ENCODE results near the gene MACROD1. TPM values are rescaled to one million over a fixed set of nuclear protein-coding genes. Genes with fewer than 3 reads are reported as not detected.

The MACROD1 gene
- total RNA-seq, 1 experiment from 2014 or later = 26.3 TPM

Other genes starting within 250 kb of the MACROD1 start
- gene RCOR2, start 248.9 kb downstream of the MACROD1 start, total RNA-seq (2014; rRNA removed; shearing (Covaris generic)) = 17.2 and 17.9 TPM in 2 replicates
- 25.2 and 28.6 TPM in 2 replicates for gene NAA40, start 227.1 kb downstream of the MACROD1 start, total RNA-seq (2014; rRNA removed; shearing (Covaris generic))
- gene COX8A, start 191.5 kb downstream of the MACROD1 start, total RNA-seq (2014; rRNA removed; shearing (Covaris generic)) = 597 and 702 TPM in 2 replicates
- 79.4 and 80.8 TPM in 2 replicates for gene OTUB1, start 179.7 kb downstream of the MACROD1 start, total RNA-seq (2014; rRNA removed; shearing (Covaris generic))
- 0.76 and 1.4 TPM in 2 replicates for gene FLRT1, start 130.2 kb downstream of the MACROD1 start, total RNA-seq (2014; rRNA removed; shearing (Covaris generic))
- gene STIP1, start 20.1 kb upstream of the MACROD1 start, total RNA-seq (2014; rRNA removed; shearing (Covaris generic)) = 283 and 302 TPM in 2 replicates
- gene FERMT3, start 40.6 kb upstream of the MACROD1 start, total RNA-seq (2014; rRNA removed; shearing (Covaris generic)) = 4.9 and 8.6 TPM in 2 replicates
- 18.6 and 24.9 TPM in 2 replicates for gene TRPT1, start 60.1 kb upstream of the MACROD1 start, total RNA-seq (2014; rRNA removed; shearing (Covaris generic))
- 20.7 and 21.1 TPM in 2 replicates for gene NUDT22, start 60.2 kb upstream of the MACROD1 start, total RNA-seq (2014; rRNA removed; shearing (Covaris generic))
- 2.0 and 5.3 TPM in 2 replicates for gene DNAJC4, start 64.4 kb upstream of the MACROD1 start, total RNA-seq (2014; rRNA removed; shearing (Covaris generic))
- 26.4 and 27.8 TPM in 2 replicates for gene VEGFB, start 68.5 kb upstream of the MACROD1 start, total RNA-seq (2014; rRNA removed; shearing (Covaris generic))
- gene FKBP2, start 75.0 kb upstream of the MACROD1 start, total RNA-seq (2014; rRNA removed; shearing (Covaris generic)) = 53.1 and 53.5 TPM in 2 replicates
- gene PPP1R14B, start 80.8 kb upstream of the MACROD1 start, total RNA-seq (2014; rRNA removed; shearing (Covaris generic)) = 556 and 639 TPM in 2 replicates
- gene PLCB3, start 85.4 kb upstream of the MACROD1 start, total RNA-seq (2014; rRNA removed; shearing (Covaris generic)) = 35.8 and 38.3 TPM in 2 replicates
- 25.9 and 32.0 TPM in 2 replicates for gene BAD, start 118.6 kb upstream of the MACROD1 start, total RNA-seq (2014; rRNA removed; shearing (Covaris generic))
- 16.1 and 17.6 TPM in 2 replicates for gene GPR137, start 119.7 kb upstream of the MACROD1 start, total RNA-seq (2014; rRNA removed; shearing (Covaris generic))
- not detected in 2 replicates for gene KCNK4, start 125.2 kb upstream of the MACROD1 start, total RNA-seq (2014; rRNA removed; shearing (Covaris generic))
- not detected in 2 replicates for gene CATSPERZ, start 134.2 kb upstream of the MACROD1 start, total RNA-seq (2014; rRNA removed; shearing (Covaris generic))
- gene ESRRA, start 139.4 kb upstream of the MACROD1 start, total RNA-seq (2014; rRNA removed; shearing (Covaris generic)) = 22.6 and 23.8 TPM in 2 replicates
- 185 and 215 TPM in 2 replicates for gene TRMT112, start 151.4 kb upstream of the MACROD1 start, total RNA-seq (2014; rRNA removed; shearing (Covaris generic))
- 105 and 130 TPM in 2 replicates for gene PRDX5, start 152.0 kb upstream of the MACROD1 start, total RNA-seq (2014; rRNA removed; shearing (Covaris generic))
- gene CCDC88B, start 174.1 kb upstream of the MACROD1 start, total RNA-seq (2014; rRNA removed; shearing (Covaris generic)) = 0.59 and 0.96 TPM in 2 replicates
- gene RPS6KA4, start 193.0 kb upstream of the MACROD1 start, total RNA-seq (2014; rRNA removed; shearing (Covaris generic)) = 15.4 and 18.6 TPM in 2 replicates

Data from SJCRH30 (cell line).